Measurements from ENCODE around the gene UVRAG. TPM values are rescaled to one million over a fixed set of nuclear protein-coding genes. Genes with fewer than 3 reads are reported as not detected.
"Not testable (repeated sequence)": the region's sequence is repeated elsewhere in the genome, so short reads cannot be mapped to it uniquely, and the experiment has no call there.

The UVRAG gene
- polyA plus RNA-seq, 3 donors from 2014 or later = 7.2 to 19.3 (median 15.7) TPM

DNA sequence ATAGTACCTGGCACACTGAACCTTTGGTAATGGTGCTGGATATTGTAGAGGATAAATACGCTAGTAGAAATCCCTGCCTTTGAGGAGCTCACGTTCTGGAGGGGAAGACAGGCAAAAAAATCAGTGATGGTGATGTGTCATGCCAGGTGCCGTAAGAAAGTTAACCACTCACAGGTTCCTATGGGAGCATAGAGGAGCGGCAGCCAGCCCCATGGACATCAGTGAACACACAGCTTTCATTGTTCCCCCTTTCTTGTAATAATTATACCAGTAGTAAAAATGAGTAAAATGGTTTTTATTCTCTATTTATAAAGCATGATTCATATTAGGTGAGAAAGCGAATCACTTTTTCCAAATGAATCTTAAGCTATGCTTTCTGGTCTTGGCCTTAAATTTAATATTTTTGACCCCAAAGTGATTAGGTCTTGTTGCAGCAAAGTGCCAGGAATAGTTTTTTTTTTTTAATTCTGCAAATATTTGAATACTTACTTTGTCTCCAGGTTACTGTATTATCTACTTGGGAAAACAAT, 57.9 kb downstream of the UVRAG start:
- Mint-ChIP-seq H3K27me3 (ENCODE audit: low read depth in 3 of 3) (peaks cover 0 to 1% (median 0%) of the 10 kb centered on the region in 3 donors), H3K27ac (peak overlapping the region in 1 of 6 donors; percentile 51), H3K9me3 (no peaks in the 10 kb centered on the region), H3K4me1 (peaks cover 8 to 46% of the 10 kb centered on the region in 2 donors), H3K36me3 (peaks cover 0 to 4% (median 0%) of the 10 kb centered on the region in 3 donors), H3K4me3 (no peak overlapping the region)
- no peak for DNase-seq

- Mint-ChIP-seq H3K27me3 (ENCODE audit: low read depth in 3 of 3) (peaks cover 0 to 1% (median 0%) of the 10 kb centered on the region in 3 donors), H3K27ac (peak overlapping the region in 3 of 6 donors; percentile 13 to 60 (median 41)), H3K36me3 (peaks cover 0 to 4% (median 0%) of the 10 kb centered on the region in 3 donors), H3K9me3 (no peaks in the 10 kb centered on the region), H3K4me1 (peaks cover 8 to 44% of the 10 kb centered on the region in 2 donors), H3K4me3 (no peak overlapping the region)
- DNase-seq = no peak
Measured at GRCh38 chr11:75873417-75874221, 58.6 kb downstream of the UVRAG start.

- Mint-ChIP-seq H3K36me3 (peaks cover 0 to 4% (median 0%) of the 10 kb centered on the region in 3 donors), H3K4me3 (no peak overlapping the region), H3K9me3 (no peaks in the 10 kb centered on the region), H3K27me3 (ENCODE audit: low read depth in 3 of 3) (peaks cover 0 to 1% (median 0%) of the 10 kb centered on the region in 3 donors), H3K4me1 (peaks cover 13 to 44% of the 10 kb centered on the region in 2 donors), H3K27ac (no peak overlapping the region)
- DNase-seq = no peak
Measured at GRCh38 chr11:75874684-75875341, 59.8 kb downstream of the UVRAG start.

GRCh38 chr11:75877327-75877726, 62.3 kb downstream of the UVRAG start:
- H3K4me3 Mint-ChIP-seq; H3K27ac Mint-ChIP-seq; H3K27me3 Mint-ChIP-seq (ENCODE audit: low read depth in 3 of 3); H3K9me3 Mint-ChIP-seq; DNase-seq; H3K36me3 Mint-ChIP-seq: not testable (repeated sequence)
- H3K4me1 Mint-ChIP-seq = peaks cover 13 to 44% of the 10 kb centered on the region in 2 donors

DNA sequence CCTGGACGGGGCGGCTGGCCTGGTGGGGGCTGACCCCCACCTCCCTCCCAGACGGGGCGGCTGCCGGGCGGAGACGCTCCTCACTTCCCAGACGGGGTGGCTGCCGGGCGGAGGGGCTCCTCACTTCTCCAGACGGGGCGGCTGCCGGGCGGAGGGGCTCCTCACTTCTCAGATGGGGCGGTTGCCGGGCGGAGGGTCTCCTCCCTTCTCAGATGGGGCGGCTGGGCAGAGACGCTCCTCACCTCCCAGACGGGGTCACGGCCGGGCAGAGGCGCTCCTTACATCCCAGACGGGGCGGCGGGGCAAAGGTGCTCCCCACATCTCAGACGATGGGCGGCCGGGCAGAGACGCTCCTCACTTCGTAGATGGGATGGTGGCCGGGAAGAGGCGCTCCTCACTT, 62.9 kb downstream of the UVRAG start:
- H3K27ac Mint-ChIP-seq, H3K4me3 Mint-ChIP-seq: not testable (repeated sequence)
- peaks cover 13 to 39% of the 10 kb centered on the region in 2 donors for H3K4me1 Mint-ChIP-seq

GRCh38 chr11:75878933-75879332, 63.9 kb downstream of the UVRAG start:
- peaks cover 6 to 30% of the 10 kb centered on the region in 2 donors for H3K4me1 Mint-ChIP-seq
- peak overlapping the region in 2 of 6 donors; percentile 33 to 35 for H3K27ac Mint-ChIP-seq
- no peak overlapping the region for H3K4me3 Mint-ChIP-seq

More for the DNA sequence above, 62.9 kb downstream of the UVRAG start:
- not testable (repeated sequence) for H3K36me3 Mint-ChIP-seq; H3K27me3 Mint-ChIP-seq (ENCODE audit: low read depth in 3 of 3); DNase-seq; H3K9me3 Mint-ChIP-seq

DNA sequence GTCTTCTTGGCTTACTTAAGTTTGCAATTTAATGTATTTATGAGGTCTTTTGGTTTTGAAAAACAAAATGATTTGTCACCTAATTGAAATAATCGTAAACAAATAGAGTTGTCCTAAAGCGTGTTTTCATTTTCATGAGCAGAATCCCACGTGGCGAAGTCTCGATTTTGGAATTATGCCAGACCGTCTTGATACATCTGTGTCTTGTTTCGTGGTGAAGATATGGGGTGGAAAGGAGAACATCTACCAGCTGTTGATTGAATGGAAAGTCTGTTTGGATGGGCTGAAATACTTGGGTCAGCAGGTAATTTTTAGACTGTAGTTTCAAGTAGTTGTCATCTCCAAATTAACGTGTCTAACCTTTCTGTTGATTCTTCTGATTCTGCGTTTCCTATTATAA, 64.7 kb downstream of the UVRAG start:
- no peak overlapping the region for H3K4me3 Mint-ChIP-seq
- H3K27me3 Mint-ChIP-seq (ENCODE audit: low read depth in 3 of 3) = peaks cover 0 to 1% (median 0%) of the 10 kb centered on the region in 3 donors
- no peak overlapping the region for H3K27ac Mint-ChIP-seq
- H3K9me3 Mint-ChIP-seq = no peaks in the 10 kb centered on the region
- DNase-seq = no peak
- peaks cover 0 to 9% (median 4%) of the 10 kb centered on the region in 3 donors for H3K36me3 Mint-ChIP-seq
- peaks cover 6 to 31% of the 10 kb centered on the region in 2 donors for H3K4me1 Mint-ChIP-seq

More at GRCh38 chr11:75878933-75879332, 63.9 kb downstream of the UVRAG start:
- peaks cover 0 to 9% (median 4%) of the 10 kb centered on the region in 3 donors for H3K36me3 Mint-ChIP-seq
- no peak for DNase-seq
- H3K27me3 Mint-ChIP-seq (ENCODE audit: low read depth in 3 of 3) = peaks cover 0 to 1% (median 0%) of the 10 kb centered on the region in 3 donors
- no peaks in the 10 kb centered on the region for H3K9me3 Mint-ChIP-seq

DNA sequence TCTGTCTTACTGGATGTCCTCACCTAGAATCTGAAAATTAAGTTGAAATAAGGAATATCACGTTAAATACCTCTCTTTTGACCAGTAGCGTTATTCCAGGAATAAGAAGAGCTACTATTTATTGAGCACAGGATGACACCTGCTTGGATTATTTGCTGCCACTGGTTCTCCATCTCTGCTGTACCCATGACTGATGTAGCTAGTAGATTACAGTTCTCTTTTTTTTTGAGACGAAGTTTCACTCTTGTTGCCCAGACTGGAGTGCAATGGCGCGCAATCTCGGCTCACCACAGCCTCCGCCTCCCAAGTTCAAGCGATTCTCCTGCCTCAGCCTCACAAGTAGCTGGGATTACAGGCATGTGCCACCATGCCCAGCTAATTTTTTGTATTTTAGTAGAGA, 65.3 kb downstream of the UVRAG start:
- H3K36me3 Mint-ChIP-seq; H3K9me3 Mint-ChIP-seq; H3K4me3 Mint-ChIP-seq; H3K27ac Mint-ChIP-seq; DNase-seq; H3K27me3 Mint-ChIP-seq (ENCODE audit: low read depth in 3 of 3): not testable (repeated sequence)
- H3K4me1 Mint-ChIP-seq = peaks cover 6 to 27% of the 10 kb centered on the region in 2 donors

GRCh38 chr11:75884321-75884720, 69.3 kb downstream of the UVRAG start:
- peaks cover 4 to 17% of the 10 kb centered on the region in 2 donors for H3K4me1 Mint-ChIP-seq
- H3K27me3 Mint-ChIP-seq (ENCODE audit: low read depth in 3 of 3) = no peaks in the 10 kb centered on the region
- no peaks in the 10 kb centered on the region for H3K9me3 Mint-ChIP-seq
- H3K4me3 Mint-ChIP-seq = no peak overlapping the region
- peak overlapping the region in 1 of 6 donors; percentile 28 for H3K27ac Mint-ChIP-seq
- no peak for DNase-seq
- H3K36me3 Mint-ChIP-seq = peaks cover 0 to 16% (median 4%) of the 10 kb centered on the region in 3 donors

DNA sequence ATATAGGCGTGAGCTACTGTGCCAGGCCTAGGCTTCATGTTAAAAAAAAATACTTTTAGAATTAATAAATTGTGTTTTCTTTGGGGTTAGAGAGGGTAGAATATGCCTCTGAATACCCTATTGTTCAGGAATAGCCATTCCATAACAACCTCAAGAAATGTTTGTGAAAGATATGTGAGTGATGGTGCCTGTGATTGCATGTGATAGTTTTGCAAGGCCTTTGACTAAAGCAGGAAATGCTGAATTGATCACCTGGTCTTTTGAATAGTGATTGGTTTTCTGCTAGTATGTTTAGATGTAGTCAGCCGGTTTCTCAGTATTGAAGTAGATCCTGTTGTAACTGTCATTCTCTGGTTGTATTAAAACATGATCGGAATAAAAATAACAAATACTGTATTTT, 73.4 kb downstream of the UVRAG start:
- H3K36me3 Mint-ChIP-seq = peaks cover 0 to 17% (median 5%) of the 10 kb centered on the region in 3 donors
- peaks cover 3 to 32% of the 10 kb centered on the region in 2 donors for H3K4me1 Mint-ChIP-seq
- H3K27ac Mint-ChIP-seq = no peak overlapping the region
- no peaks in the 10 kb centered on the region for H3K9me3 Mint-ChIP-seq
- no peak for DNase-seq
- H3K4me3 Mint-ChIP-seq = no peak overlapping the region
- H3K27me3 Mint-ChIP-seq (ENCODE audit: low read depth in 3 of 3) = no peaks in the 10 kb centered on the region

- H3K4me3 Mint-ChIP-seq = no peak overlapping the region
- no peaks in the 10 kb centered on the region for H3K27me3 Mint-ChIP-seq (ENCODE audit: low read depth in 3 of 3)
- H3K27ac Mint-ChIP-seq = peak overlapping the region in 1 of 6 donors; percentile 68
- no peak for DNase-seq
- no peaks in the 10 kb centered on the region for H3K9me3 Mint-ChIP-seq
- H3K4me1 Mint-ChIP-seq = peaks cover 3 to 23% of the 10 kb centered on the region in 2 donors
- H3K36me3 Mint-ChIP-seq = peaks cover 0 to 13% (median 5%) of the 10 kb centered on the region in 3 donors
Measured at GRCh38 chr11:75891947-75892739, 77.1 kb downstream of the UVRAG start.

- Mint-ChIP-seq H3K27ac (no peak overlapping the region), H3K36me3 (peaks cover 0 to 13% (median 5%) of the 10 kb centered on the region in 3 donors), H3K4me1 (peaks cover 3 to 23% of the 10 kb centered on the region in 2 donors), H3K4me3 (no peak overlapping the region), H3K9me3 (no peaks in the 10 kb centered on the region), H3K27me3 (ENCODE audit: low read depth in 3 of 3) (no peaks in the 10 kb centered on the region)
- no peak for DNase-seq
Measured at GRCh38 chr11:75893251-75893650, 78.2 kb downstream of the UVRAG start.

DNA sequence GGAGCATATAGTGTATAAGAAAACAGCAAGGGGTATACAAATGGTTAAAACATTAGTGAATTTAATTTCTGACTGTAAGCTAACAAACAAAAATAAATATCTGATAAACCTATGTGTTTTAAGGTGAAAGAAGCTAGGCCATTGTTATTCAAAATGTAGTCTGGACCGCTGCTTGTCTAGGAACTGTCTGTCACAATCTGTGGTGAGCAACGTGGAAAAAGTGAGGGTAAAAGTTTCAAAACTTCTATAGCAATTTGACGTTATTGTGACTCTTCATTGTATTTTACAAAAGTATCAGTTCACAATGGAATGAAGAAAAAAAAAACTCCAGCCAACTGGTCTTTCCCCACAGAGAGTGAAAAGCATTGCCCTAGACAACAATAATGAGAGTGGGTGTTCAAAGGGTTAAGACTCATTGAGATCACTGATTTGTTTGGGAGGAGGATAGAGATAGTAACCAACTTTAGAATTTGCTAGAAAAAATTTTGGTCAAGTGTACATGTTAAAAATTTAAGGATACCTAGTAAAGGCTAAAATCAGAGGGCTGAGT, 79.1 kb downstream of the UVRAG start:
- Mint-ChIP-seq H3K36me3 (peaks cover 0 to 10% (median 5%) of the 10 kb centered on the region in 3 donors), H3K4me3 (no peak overlapping the region), H3K27me3 (ENCODE audit: low read depth in 3 of 3) (no peaks in the 10 kb centered on the region), H3K9me3 (no peaks in the 10 kb centered on the region), H3K27ac (peak overlapping the region in 1 of 6 donors; percentile 44), H3K4me1 (peaks cover 1 to 23% of the 10 kb centered on the region in 2 donors)
- no peak for DNase-seq

All from immature natural killer cell (primary cell).